ENCODE data around the gene CAMK4. TPM values are rescaled to one million over a fixed set of nuclear protein-coding genes. Genes with fewer than 3 reads are reported as not detected.

Gene CAMK4
- polyA plus RNA-seq, 1 donor (not counting 4 experiments of a cell fraction or from before 2014, with no cell fraction given), result 0.45 TPM

GRCh38 chr5:111463311-111463710 is 239.1 kb downstream of the CAMK4 start:
- Histone ChIP-seq H3K9ac (ENCODE audit: control insufficient read depth, extremely low read depth, insufficient read depth, low read length) (no peak overlapping the region), H3K4me2 (ENCODE audit: control insufficient read depth, extremely low read depth, insufficient read depth, low read depth, low read length) (no peak overlapping the region), H3K27ac (ENCODE audit: control insufficient read depth, insufficient read depth, low read length) (no peak overlapping the region), H2AFZ (ENCODE audit: control insufficient read depth, low read length) (no peak overlapping the region), H3K36me3 (ENCODE audit: control insufficient read depth in 2 of 2, extremely low read depth in 1 of 2, insufficient read depth in 2 of 2, low read length in 2 of 2) (no peaks in the 10 kb centered on the region), H3K9me1 (ENCODE audit: control insufficient read depth, extremely low read depth, insufficient read depth, low read length) (no peaks in the 10 kb centered on the region), H3K27me3 (ENCODE audit: control insufficient read depth, extremely low read depth, insufficient read depth, low read length) (no peaks in the 10 kb centered on the region), H3K9me3 (ENCODE audit: control insufficient read depth, low read depth, low read length) (no peaks in the 10 kb centered on the region), H3K4me1 (ENCODE audit: control insufficient read depth, extremely low read depth, insufficient read depth, low read length) (peaks cover 3% of the 10 kb centered on the region), H3K79me2 (ENCODE audit: control insufficient read depth, insufficient read depth, low read length) (no peaks in the 10 kb centered on the region), H3K4me3 (ENCODE audit: control insufficient read depth in 2 of 3, extremely low read depth in 1 of 3, insufficient read depth in 2 of 3, low read depth in 1 of 3, low read length in 3 of 3) (no peak overlapping the region), H4K20me1 (ENCODE audit: control insufficient read depth, extremely low read depth, insufficient read depth, low read length) (no peaks in the 10 kb centered on the region)
- DNase-seq (ENCODE audit: low read depth, low spot score) (no peak), FAIRE-seq (no peak)
- TF ChIP-seq, protein P1, sequence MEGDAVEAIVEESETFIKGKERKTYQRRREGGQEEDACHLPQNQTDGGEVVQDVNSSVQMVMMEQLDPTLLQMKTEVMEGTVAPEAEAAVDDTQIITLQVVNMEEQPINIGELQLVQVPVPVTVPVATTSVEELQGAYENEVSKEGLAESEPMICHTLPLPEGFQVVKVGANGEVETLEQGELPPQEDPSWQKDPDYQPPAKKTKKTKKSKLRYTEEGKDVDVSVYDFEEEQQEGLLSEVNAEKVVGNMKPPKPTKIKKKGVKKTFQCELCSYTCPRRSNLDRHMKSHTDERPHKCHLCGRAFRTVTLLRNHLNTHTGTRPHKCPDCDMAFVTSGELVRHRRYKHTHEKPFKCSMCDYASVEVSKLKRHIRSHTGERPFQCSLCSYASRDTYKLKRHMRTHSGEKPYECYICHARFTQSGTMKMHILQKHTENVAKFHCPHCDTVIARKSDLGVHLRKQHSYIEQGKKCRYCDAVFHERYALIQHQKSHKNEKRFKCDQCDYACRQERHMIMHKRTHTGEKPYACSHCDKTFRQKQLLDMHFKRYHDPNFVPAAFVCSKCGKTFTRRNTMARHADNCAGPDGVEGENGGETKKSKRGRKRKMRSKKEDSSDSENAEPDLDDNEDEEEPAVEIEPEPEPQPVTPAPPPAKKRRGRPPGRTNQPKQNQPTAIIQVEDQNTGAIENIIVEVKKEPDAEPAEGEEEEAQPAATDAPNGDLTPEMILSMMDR (optimal IDR thresholded peaks at IDR 0.05 in 1 of 3, IDR thresholded peaks at IDR 0.05 in 1 of 3, conservative IDR thresholded peaks at IDR 0.05 in 1 of 3; ENCODE audit: extremely low read depth in 1 of 3, insufficient read depth in 2 of 3, low read length in 3 of 3), result no peak
- TF ChIP-seq EZH2 (IDR thresholded peaks at IDR 0.05; ENCODE audit: low read length), result no peak
- dilution Hi-C loops (cut with MboI; ENCODE audit: extremely low pct_ligation_motif_present, low sequenced_read_pairs), result no loop called here

- Histone ChIP-seq H3K4me1 (ENCODE audit: control insufficient read depth, extremely low read depth, insufficient read depth, low read length) (peaks cover 6% of the 10 kb centered on the region), H3K9me3 (ENCODE audit: control insufficient read depth, low read depth, low read length) (no peaks in the 10 kb centered on the region), H4K20me1 (ENCODE audit: control insufficient read depth, extremely low read depth, insufficient read depth, low read length) (no peaks in the 10 kb centered on the region), H3K27me3 (ENCODE audit: control insufficient read depth, extremely low read depth, insufficient read depth, low read length) (no peaks in the 10 kb centered on the region), H3K9me1 (ENCODE audit: control insufficient read depth, extremely low read depth, insufficient read depth, low read length) (no peaks in the 10 kb centered on the region), H3K27ac (ENCODE audit: control insufficient read depth, insufficient read depth, low read length) (no peak overlapping the region), H3K36me3 (ENCODE audit: control insufficient read depth in 2 of 2, extremely low read depth in 1 of 2, insufficient read depth in 2 of 2, low read length in 2 of 2) (no peaks in the 10 kb centered on the region), H3K9ac (ENCODE audit: control insufficient read depth, extremely low read depth, insufficient read depth, low read length) (no peak overlapping the region), H3K79me2 (ENCODE audit: control insufficient read depth, insufficient read depth, low read length) (no peaks in the 10 kb centered on the region), H3K4me2 (ENCODE audit: control insufficient read depth, extremely low read depth, insufficient read depth, low read depth, low read length) (no peak overlapping the region), H2AFZ (ENCODE audit: control insufficient read depth, low read length) (no peak overlapping the region), H3K4me3 (ENCODE audit: control insufficient read depth in 2 of 3, extremely low read depth in 1 of 3, insufficient read depth in 2 of 3, low read depth in 1 of 3, low read length in 3 of 3) (no peak overlapping the region)
- DNase-seq (ENCODE audit: low read depth, low spot score) (no peak), FAIRE-seq (no peak)
- no peak for TF ChIP-seq EZH2 (IDR thresholded peaks at IDR 0.05; ENCODE audit: low read length)
- TF ChIP-seq, protein P1 (optimal IDR thresholded peaks at IDR 0.05 in 1 of 3, IDR thresholded peaks at IDR 0.05 in 1 of 3, conservative IDR thresholded peaks at IDR 0.05 in 1 of 3; ENCODE audit: extremely low read depth in 1 of 3, insufficient read depth in 2 of 3, low read length in 3 of 3), result no peak
- dilution Hi-C loops (cut with MboI; ENCODE audit: extremely low pct_ligation_motif_present, low sequenced_read_pairs), result no loop called here
Measured at GRCh38 chr5:111469293-111469896, 245.2 kb downstream of the CAMK4 start.

Data from keratinocyte (primary cell).